Calu3 (cell line): ENCODE results near the gene CACNA2D2. TPM values are rescaled to one million over a fixed set of nuclear protein-coding genes. Genes with fewer than 3 reads are reported as not detected.

Experiments
- BruUV-seq: library from RNA; stranded (reverse); fragments of 400-500 nt; replicated peaks from 2 replicates; lab custom pipeline; 2021; lab: Mats Ljungman, UMichigan
- CTCF ChIA-PET: fragments of 300-600 bp; sonication (Branson Sonifier 250); formaldehyde crosslinking; loops from one replicate; lab custom pipeline; 2022; ENCODE audit warnings: antibody characterized with exemption; lab: Charles Lee
- DNase-seq: peaks from one replicate; pipeline ENCODE4 v3.0.0; 2022
- H3K27ac Mint-ChIP-seq: one replicate; pipeline ENCODE4 v1.8.0; 2022; ENCODE audit warnings: mixed read lengths; ENCODE audit not compliant: unreplicated experiment
- H3K27me3 Mint-ChIP-seq: one replicate; pipeline ENCODE4 v1.8.0; 2022; ENCODE audit warnings: mixed read lengths; ENCODE audit not compliant: unreplicated experiment
- H3K36me3 Mint-ChIP-seq: one replicate; pipeline ENCODE4 v1.8.0; 2022; ENCODE audit warnings: mild to moderate bottlenecking, moderate library complexity, mixed read lengths; ENCODE audit not compliant: insufficient read depth, unreplicated experiment
- H3K4me1 Mint-ChIP-seq: one replicate; pipeline ENCODE4 v1.8.0; 2022; ENCODE audit warnings: mild to moderate bottlenecking, low read depth, mixed read lengths; ENCODE audit not compliant: unreplicated experiment
- H3K4me3 Mint-ChIP-seq: one replicate; pipeline ENCODE4 v1.8.0; 2022; ENCODE audit warnings: mild to moderate bottlenecking, low read depth, moderate library complexity, mixed read lengths; ENCODE audit not compliant: unreplicated experiment
- H3K9me3 Mint-ChIP-seq: one replicate; pipeline ENCODE4 v1.8.0; 2022; ENCODE audit warnings: low read depth, mixed read lengths; ENCODE audit not compliant: unreplicated experiment
- CTCF ChIP-seq: fragments of 200-600 bp; IDR thresholded peaks from one replicate; pipeline ENCODE4 v1.8.0; 2022; ENCODE audit warnings: antibody characterized with exemption; ENCODE audit not compliant: unreplicated experiment
- intact Hi-C: fragments of 100-400 bp; cut with micrococcal nuclease; formaldehyde crosslinking; loops from one replicate; pipeline ENCODE4 v1.10.0; 2022; ENCODE audit not compliant: unreplicated experiment
- total RNA-seq: library from RNA; stranded (reverse); gene quantifications from 2 replicates; pipeline ENCODE4 v1.2.3, GENCODE V29; 2022

Gene CACNA2D2
- total RNA-seq, 1 experiment from 2014 or later = 0.12 TPM

- no peaks in the 10 kb centered on the region for H3K4me1 Mint-ChIP-seq
- no peak overlapping the region for H3K4me3 Mint-ChIP-seq
These were observed 21.9 kb upstream of the CACNA2D2 start for GRCh38 chr3:50525191-50525910.

GRCh38 chr3:50524746-50525145 lies 21.3 kb upstream of the CACNA2D2 start:
- Mint-ChIP-seq H3K4me1 (no peaks in the 10 kb centered on the region), H3K27me3 (peaks cover 96% of the 10 kb centered on the region), H3K9me3 (no peaks in the 10 kb centered on the region), H3K36me3 (no peaks in the 10 kb centered on the region), H3K27ac (no peak overlapping the region), H3K4me3 (no peak overlapping the region)
- intact Hi-C loops = no loop called here
- BruUV-seq = no TSS peak
- DNase-seq = no peak
- TF ChIP-seq CTCF = no peak
- CTCF ChIA-PET = interaction anchor here (0.6 kb wide), 1 partner anchor 557 kb away, joined by 3 read pairs; no protein-coding TSS in a partner anchor

More at GRCh38 chr3:50525191-50525910, 21.9 kb upstream of the CACNA2D2 start:
- no peak for DNase-seq
- TF ChIP-seq CTCF = no peak
- CTCF ChIA-PET = interaction anchor here (0.6 kb wide), 1 partner anchor 556 kb away, joined by 3 read pairs; no protein-coding TSS in a partner anchor
- Mint-ChIP-seq H3K9me3 (no peaks in the 10 kb centered on the region), H3K27ac (no peak overlapping the region), H3K36me3 (no peaks in the 10 kb centered on the region), H3K27me3 (peaks cover 96% of the 10 kb centered on the region)
- intact Hi-C loops = no loop called here
- BruUV-seq = no TSS peak

GRCh38 chr3:50523279-50523811 lies 19.9 kb upstream of the CACNA2D2 start:
- no TSS peak for BruUV-seq
- H3K27ac Mint-ChIP-seq = no peak overlapping the region
- no peaks in the 10 kb centered on the region for H3K9me3 Mint-ChIP-seq
- no peak for DNase-seq
- H3K4me3 Mint-ChIP-seq = no peak overlapping the region
- no peak for TF ChIP-seq CTCF
- CTCF ChIA-PET = interaction anchor here (0.6 kb wide), 4 partner anchors 88 to 1140 kb away, joined by 3 to 6 read pairs (median 4); partner anchors contain the start of gene CISH
- no peaks in the 10 kb centered on the region for H3K36me3 Mint-ChIP-seq
- H3K4me1 Mint-ChIP-seq = no peaks in the 10 kb centered on the region
- H3K27me3 Mint-ChIP-seq = peaks cover 96% of the 10 kb centered on the region
- intact Hi-C loops = no loop called here

GRCh38 chr3:50521572-50521971 lies 18.1 kb upstream of the CACNA2D2 start:
- Mint-ChIP-seq H3K27ac (no peak overlapping the region), H3K4me3 (no peak overlapping the region), H3K36me3 (no peaks in the 10 kb centered on the region), H3K9me3 (no peaks in the 10 kb centered on the region), H3K4me1 (no peaks in the 10 kb centered on the region), H3K27me3 (peaks cover 96% of the 10 kb centered on the region)
- no peak for DNase-seq
- intact Hi-C loops = no loop called here
- BruUV-seq = no TSS peak
- CTCF ChIA-PET = interaction anchor here (0.7 kb wide), 1 partner anchor 1328 kb away, joined by 6 read pairs; no protein-coding TSS in a partner anchor
- no peak for TF ChIP-seq CTCF
